Mesenteric fat pad (tissue), 1 donor: ENCODE measurements around the gene SNTA1. TPM values are rescaled to one million over a fixed set of nuclear protein-coding genes. Genes with fewer than 3 reads are reported as not detected.
"Not testable (repeated sequence)": the region's sequence is repeated elsewhere in the genome, so short reads cannot be mapped to it uniquely, and the experiment has no call there.

ENCODE experiments used
- DNase-seq: peaks from one replicate; pipeline ENCODE4 v3.0.0-alpha.2; 2020; ENCODE audit warnings: low spot score
- long read RNA-seq: library from polyadenylated mRNA; unstranded; transcript quantifications from one replicate; pipeline ENCODE4 v2.0.0, GENCODE V29; 2020
- total RNA-seq: library from RNA; stranded (reverse); fragmentation: NEBNext Ultra II Directional; extraction: Animal tissue kit (Norgen Biotek cat#: 25700); gene quantifications from one replicate; pipeline ENCODE4 v1.2.1, GENCODE V29; 2021
- donor health status: DM: yes; HTN: yes; CAD: no.

The SNTA1 gene
- 22.1 TPM for total RNA-seq
- long read RNA-seq, partial matches to known transcripts = 19 of 24 reads
- long read RNA-seq, other reads (novel, unspliced or antisense) = 4 of 24 reads

DNA sequence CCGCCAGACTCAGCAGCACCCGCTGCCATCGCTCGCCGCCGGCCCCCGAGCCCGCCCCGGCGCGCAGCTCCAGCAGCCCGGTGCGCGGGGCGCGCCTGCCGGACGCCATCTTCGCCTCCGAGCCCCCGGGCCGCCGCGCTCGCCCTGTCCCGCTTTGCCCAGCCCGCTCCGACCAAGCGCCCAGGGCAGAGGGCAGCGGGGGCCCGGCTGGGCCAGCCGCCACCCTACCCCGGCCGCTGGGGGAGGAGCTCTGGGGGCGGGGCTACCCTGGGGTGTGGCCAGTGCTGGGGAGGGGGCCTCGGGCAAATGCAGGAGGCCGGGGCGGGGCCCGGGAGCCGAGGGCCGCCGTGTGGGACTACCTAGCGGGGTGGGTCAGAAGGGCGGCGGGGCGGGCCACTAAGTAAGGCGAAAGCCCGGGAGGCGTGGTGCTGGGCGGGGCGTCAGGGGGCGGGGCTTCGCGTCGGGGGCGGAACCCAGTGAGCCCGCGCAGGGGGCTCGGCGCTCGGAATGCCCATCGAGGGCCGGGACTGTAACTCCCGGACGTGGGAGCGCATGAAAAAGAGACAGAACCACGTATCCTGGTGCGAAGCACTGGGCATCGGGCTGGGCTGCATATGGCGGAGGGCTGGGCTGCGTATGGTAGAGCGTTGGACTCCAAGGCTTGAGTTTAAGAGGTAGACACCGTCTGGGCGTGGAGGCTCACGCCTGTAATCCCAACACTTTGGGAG, at the start of gene SNTA1:
TSS of gene SNTA1 (minus strand) at position 252 of the 728 bp plus-strand sequence. CDS start at position 109, 143 bp downstream.
- peak; percentile 95 for DNase-seq

- no peak for DNase-seq
Measured at GRCh38 chr20:33490934-33491656, 47.5 kb upstream of the SNTA1 start.

DNA sequence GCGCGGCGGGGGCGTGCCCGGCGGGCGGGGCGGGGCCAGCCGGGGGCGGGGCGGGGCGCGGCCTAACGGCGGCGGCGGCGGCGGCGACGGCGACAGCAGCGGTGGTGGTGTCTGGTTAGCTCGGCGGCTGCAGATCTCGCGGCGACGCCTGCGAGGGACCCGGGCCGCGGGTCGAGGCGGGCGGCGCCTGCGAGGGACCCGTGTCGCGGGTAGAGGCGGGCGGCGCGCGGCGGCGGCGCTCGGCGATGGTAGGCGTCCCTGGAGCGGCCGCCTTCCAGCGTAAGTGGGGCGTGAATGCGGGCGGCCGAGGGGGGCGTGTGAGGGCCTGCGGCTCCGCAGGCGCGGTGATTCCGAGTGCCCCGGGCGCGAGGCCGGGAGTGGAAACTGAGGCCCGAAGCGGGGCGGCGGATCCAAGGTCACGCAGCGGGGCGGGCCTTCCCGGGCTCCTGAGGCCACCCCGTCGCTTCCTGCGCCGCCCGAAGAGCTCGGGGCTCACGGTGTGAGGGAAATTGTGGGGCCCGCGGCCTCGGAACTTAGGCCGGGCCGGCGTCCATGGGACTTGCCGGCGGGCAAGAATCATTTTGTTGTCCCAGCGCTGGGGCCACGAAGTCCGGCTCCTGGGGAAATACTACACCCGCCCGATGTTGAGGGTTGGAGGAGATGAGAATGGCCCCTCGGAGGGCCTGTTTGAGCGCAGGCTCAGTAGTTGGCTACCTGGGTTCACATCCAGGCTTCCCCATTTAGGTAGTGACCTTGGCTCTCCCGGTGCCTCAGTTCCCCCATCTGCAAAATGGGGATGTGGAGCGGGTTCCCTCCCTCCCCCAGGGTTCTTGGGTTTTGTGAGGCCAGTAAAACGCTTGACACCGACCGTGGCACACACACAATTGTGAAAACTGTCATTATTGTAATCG, 46.7 kb upstream of the SNTA1 start, which contains the start of gene CBFA2T2:
TSS of gene CBFA2T2 (plus strand) at position 74 of the 911 bp plus-strand sequence. CDS start at position 246, 172 bp downstream.
- DNase-seq = peak; percentile 91

GRCh38 chr20:33489495-33490022, 46.0 kb upstream of the SNTA1 start:
- DNase-seq = peak; percentile 100

DNA sequence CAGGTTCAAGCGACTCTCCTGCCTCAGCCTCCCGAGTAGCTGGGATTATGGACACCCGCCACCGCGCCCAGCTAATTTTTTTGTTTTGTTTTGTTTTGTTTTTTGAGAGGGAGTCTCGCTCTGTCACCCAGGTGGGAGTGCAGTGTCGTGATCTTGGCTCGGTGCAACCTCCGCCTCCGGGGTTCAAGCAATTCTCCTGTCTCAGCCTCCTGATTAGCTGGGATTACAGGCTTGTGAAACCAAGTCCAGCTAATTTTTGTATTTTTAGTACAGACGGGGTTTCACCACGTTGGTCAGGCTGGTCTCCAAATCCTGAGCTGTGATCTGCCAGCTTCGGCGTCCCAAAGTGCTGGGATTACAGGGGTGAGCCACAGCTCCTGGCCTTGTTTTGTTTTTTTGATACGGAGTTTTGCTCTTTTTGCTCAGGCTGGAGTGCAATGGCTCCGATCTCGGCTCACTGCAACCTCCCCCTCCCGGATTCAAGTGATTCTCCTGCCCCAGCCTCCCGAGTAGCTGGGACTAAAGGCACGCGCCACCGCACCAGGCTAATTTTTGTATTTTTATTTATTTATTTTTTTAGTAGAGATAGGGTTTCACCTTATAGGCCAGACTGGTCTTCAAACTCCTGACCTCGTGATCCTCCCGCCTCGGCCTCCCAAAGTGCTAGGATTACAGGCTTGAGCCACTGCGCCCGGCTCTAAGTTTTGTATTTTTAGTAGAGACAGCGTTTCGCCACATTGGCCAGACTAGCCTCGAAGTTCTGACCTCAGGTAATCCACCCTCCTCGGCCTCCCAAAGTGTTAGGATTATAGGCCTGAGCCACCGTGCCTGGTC, 45.3 kb upstream of the SNTA1 start:
- peak; percentile 84 for DNase-seq

DNA sequence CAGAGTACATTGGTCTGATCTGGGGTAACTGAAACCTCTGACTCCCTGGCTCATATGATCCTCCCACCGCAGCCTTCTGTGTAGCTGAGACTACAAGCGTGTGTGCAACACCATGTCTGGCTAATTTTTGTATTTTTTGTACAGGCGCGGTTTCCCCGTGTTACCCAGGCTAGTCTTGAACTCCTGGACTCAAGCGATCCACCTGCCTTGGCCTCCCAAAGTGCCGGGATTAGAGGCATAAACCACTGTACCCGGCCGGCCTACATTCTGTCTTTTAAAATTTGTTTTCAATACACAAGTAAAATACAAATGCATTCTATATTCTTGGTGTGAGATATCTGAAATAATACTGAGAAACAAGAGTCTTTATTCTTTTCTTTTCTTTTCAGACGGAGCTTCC, 44.6 kb upstream of the SNTA1 start:
- DNase-seq = peak; percentile 22

GRCh38 chr20:33483186-33483585, 39.6 kb upstream of the SNTA1 start:
- not testable (repeated sequence) for DNase-seq

DNA sequence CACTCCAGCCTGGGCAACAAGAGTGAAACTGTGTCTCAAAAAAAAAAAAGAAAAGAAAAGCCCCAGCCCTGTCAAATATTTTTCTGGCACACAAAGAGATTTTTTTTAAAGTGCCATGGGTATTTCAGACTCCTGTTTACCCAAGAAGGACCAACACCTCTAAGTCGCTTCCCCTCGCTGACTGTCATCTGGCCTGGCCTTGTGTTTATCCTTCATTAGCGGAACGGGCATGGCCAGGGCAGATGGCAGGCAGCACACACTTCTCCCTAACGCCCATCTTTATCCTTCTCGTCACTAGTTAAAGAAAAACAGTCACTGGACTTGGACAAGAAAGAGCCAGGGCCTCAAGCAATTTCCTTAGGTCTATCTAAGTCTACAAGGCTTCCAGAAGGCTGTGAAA, 39.0 kb upstream of the SNTA1 start:
- DNase-seq = no peak

- no peak for DNase-seq
Measured at GRCh38 chr20:33481431-33481941, 37.9 kb upstream of the SNTA1 start.

DNA sequence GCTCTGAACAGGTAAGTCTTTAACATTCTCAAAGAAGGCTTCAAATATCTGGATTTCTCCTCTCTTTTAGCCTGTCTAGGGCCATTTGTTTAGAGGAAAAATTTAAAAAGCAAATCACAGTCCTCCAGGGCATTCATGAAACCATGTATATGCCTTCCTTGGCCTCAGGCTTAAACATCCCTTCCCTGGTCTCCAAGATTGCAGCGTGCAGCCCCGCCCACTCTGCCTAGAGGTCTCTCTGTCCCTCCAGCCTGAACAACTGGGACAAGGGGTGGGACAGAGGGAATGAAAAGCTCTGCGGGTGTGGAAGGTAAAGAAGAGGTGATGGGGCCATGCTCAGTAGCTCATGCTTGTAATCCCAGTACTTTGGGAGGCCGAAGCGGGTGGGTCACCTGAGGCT, 36.5 kb upstream of the SNTA1 start:
- DNase-seq = no peak

GRCh38 chr20:33477386-33478234, 34.0 kb upstream of the SNTA1 start:
- DNase-seq = no peak

- no peak for DNase-seq
Measured at GRCh38 chr20:33475381-33476152, 32.0 kb upstream of the SNTA1 start.

DNA sequence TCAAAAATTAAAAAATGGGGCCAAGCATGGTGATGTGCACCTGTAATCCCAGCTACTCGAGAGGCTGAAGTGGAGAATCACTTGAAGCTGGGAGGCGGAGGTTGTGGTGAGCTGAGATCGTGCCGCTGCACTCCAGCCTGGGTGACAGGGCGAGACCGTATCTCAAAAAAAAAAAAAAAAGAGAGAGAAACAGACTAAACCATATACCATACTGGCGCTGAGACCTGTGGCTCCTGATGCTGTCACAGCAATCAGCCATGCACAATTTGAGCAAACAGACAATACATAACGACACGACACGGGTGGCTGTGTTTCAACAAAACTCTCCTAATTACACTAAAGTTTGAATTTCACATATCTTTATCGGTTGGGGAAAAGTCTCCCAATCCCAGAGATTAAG, 31.4 kb upstream of the SNTA1 start:
- no peak for DNase-seq

DNA sequence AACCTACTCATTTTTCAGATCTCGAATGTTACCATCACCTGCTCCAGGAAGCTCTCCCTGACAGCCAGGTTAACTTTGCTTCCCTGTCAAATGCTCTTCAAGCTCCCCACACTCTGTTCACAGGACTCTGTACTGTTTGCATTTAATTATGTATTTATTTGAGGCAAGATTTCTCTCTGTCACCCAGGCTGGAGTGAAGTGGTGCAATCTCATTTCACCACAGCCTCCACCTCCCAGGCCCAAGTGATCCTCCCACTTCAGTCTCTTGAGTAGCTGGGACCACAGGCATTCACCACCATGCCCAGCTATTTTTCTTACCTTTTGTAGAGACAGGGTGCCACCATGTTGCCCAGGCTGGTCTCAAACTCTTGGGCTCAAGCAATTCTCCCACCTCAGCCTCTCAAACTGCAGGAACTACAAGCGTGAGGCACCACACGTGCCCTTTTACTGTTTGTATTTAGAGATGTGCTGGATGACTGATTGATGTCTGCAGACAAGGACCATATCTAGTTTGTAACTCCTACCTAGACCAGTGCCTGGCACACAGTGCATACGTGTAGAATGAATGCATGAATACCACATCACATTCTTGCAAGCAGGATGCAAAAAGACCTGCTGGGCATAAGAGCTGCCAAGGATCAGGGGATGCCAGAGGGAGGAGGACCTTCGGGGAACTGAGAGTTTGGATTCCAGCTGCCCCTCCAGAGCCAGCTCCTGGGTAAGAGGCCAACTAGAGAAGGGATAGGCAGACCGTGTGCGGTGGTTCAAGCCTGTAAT, 30.7 kb upstream of the SNTA1 start:
- DNase-seq = no peak

DNA sequence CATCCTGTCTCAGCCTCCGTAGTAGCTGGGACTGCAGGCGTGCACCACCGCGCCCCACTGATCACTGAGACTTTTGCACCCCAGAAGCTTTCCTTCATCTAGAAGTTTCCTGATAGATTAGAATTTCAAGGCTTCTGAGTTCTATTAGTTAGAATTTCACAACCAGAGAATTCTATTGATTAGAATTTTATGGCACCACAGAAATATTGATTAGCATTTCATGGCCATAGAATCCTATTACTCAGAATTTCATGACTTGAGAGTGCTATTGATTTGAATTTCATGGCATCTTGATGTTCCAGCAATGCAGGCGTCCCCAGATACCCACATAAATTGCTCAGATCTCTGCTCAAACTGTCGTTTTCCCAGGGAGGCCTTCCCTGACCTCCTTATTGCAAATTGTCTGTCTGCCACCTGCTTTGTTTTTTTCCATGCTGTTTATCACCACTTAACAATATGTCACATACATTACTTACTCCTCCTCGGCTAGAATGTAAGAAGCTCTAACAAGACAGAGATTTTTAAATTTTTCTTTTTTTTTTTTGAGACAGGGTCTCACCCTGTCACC, 29.4 kb upstream of the SNTA1 start:
- no peak for DNase-seq

- DNase-seq = no peak
Measured at GRCh38 chr20:33470866-33471265, 27.3 kb upstream of the SNTA1 start.

DNA sequence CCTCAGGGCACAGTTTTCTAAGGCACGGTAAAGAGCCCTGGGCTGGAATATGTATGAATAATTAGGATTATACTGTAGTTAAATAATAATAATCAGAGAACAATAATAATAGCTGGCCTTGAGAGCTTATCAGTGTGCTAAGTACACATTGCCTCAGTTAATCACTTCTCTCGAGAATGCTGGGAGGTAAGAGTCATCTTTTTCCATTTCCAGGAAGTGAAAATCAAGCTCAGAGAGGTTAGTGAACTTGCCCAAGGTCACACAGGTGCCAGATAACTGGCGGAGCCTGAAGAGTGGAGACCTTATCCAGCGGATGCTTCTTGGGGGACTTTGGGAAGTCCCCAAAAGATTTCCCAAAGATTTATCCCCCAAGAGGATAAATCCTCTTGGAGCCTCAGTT, 26.9 kb upstream of the SNTA1 start:
- DNase-seq = no peak
